HEK293 (cell line): ENCODE data around the gene RANBP10.
A peak's percentile ranks its signal among the peaks of the same experiment; 100 is the strongest.

Experiments
- CTCF ChIA-PET: fragments of 350-600 bp; formaldehyde crosslinking; extraction: SDS; loops from one replicate; lab custom pipeline; 2021; ENCODE audit warnings: antibody characterized with exemption; lab: Yijun Ruan, JAX
- POLR2A ChIA-PET: fragments of 300-600 bp; formaldehyde crosslinking; extraction: SDS; loops from one replicate; lab custom pipeline; 2020; ENCODE audit warnings: antibody characterized with exemption, inconsistent platforms; lab: Yijun Ruan, JAX
- H3K27ac ChIP-seq: fragments of 200-500 bp; sonication (Bioruptor generic); 2 replicates; pipeline ENCODE4 v1.5.1; 2014; ENCODE audit warnings: low read depth, low read length, control low read depth, inconsistent platforms; ENCODE audit errors: extremely low read depth
- H3K36me3 ChIP-seq, 2 experiments: fragments of 200-500 bp in 1 of 2; sonication (Bioruptor generic) in 1 of 2; 1 replicate in 1 of 2; 2 replicates in 1 of 2; pipeline ENCODE4 v1.5.1; 2014 to 2017; ENCODE audit warnings: inconsistent platforms in 2 of 2, low read length in 2 of 2; ENCODE audit not compliant: control insufficient read depth in 2 of 2, insufficient read depth in 1 of 2
- H3K4me1 ChIP-seq: fragments of 200-500 bp; sonication (Bioruptor generic); 2 replicates; pipeline ENCODE4 v1.5.1; 2014; ENCODE audit warnings: mild to moderate bottlenecking, low read length, inconsistent platforms; ENCODE audit not compliant: control insufficient read depth, insufficient read depth
- H3K4me3 ChIP-seq: 2 replicates; pipeline ENCODE4 v1.5.1; 2011; ENCODE audit warnings: low read depth, mild to moderate bottlenecking, control low read depth, low read length, moderate library complexity
- H3K9me3 ChIP-seq: fragments of 200-500 bp; sonication (Bioruptor generic); 2 replicates; pipeline ENCODE4 v1.5.1; 2014; ENCODE audit warnings: low read depth, low read length, inconsistent platforms; ENCODE audit not compliant: control insufficient read depth, insufficient read depth
- BCL6B ChIP-seq: fragments of 450-650 bp; formaldehyde crosslinking; IDR thresholded peaks from 2 replicates; pipeline ENCODE4 v1.5.1; 2017; ENCODE audit warnings: missing biosample characterization, missing genetic modification characterization
- CTCF ChIP-seq: fragments of 450-650 bp; formaldehyde crosslinking; IDR thresholded peaks from 2 replicates; pipeline ENCODE4 v1.5.1; 2016; ENCODE audit warnings: missing biosample characterization, missing genetic modification characterization
- KLF16 ChIP-seq: fragments of 450-650 bp; formaldehyde crosslinking; IDR thresholded peaks from 2 replicates; pipeline ENCODE4 v1.5.1; 2017; ENCODE audit warnings: missing biosample characterization, missing genetic modification characterization
- PRDM4 ChIP-seq: fragments of 450-650 bp; formaldehyde crosslinking; IDR thresholded peaks from 2 replicates; pipeline ENCODE4 v1.5.1; 2017; ENCODE audit warnings: missing biosample characterization, missing genetic modification characterization
- SCRT1 ChIP-seq: fragments of 450-650 bp; formaldehyde crosslinking; IDR thresholded peaks from 2 replicates; pipeline ENCODE4 v1.5.1; 2016; ENCODE audit warnings: missing biosample characterization, missing genetic modification characterization, borderline replicate concordance
- ZBTB20 ChIP-seq: fragments of 450-650 bp; formaldehyde crosslinking; IDR thresholded peaks from 2 replicates; pipeline ENCODE4 v1.5.1; 2016; ENCODE audit warnings: missing biosample characterization, missing genetic modification characterization
- ZBTB26 ChIP-seq: fragments of 450-650 bp; formaldehyde crosslinking; optimal IDR thresholded peaks from 2 replicates; pipeline ENCODE3; 2016; ENCODE audit warnings: missing biosample characterization, mild to moderate bottlenecking, missing genetic modification characterization
- ZEB2 ChIP-seq: fragments of 450-650 bp; formaldehyde crosslinking; IDR thresholded peaks from 2 replicates; pipeline ENCODE4 v1.5.1; 2016; ENCODE audit warnings: missing biosample characterization, missing genetic modification characterization
- ZFP37 ChIP-seq: fragments of 450-650 bp; formaldehyde crosslinking; IDR thresholded peaks from 2 replicates; pipeline ENCODE4 v1.5.1; 2016; ENCODE audit warnings: missing biosample characterization, missing genetic modification characterization
- ZNF10 ChIP-seq: fragments of 450-650 bp; formaldehyde crosslinking; IDR thresholded peaks from 2 replicates; pipeline ENCODE4 v1.5.1; 2017; ENCODE audit warnings: missing biosample characterization, missing genetic modification characterization
- ZNF138 ChIP-seq: fragments of 450-650 bp; formaldehyde crosslinking; IDR thresholded peaks from 2 replicates; pipeline ENCODE4 v1.5.1; 2016; ENCODE audit warnings: missing biosample characterization, missing genetic modification characterization, borderline replicate concordance
- ZNF19 ChIP-seq: fragments of 450-650 bp; formaldehyde crosslinking; IDR thresholded peaks from 2 replicates; pipeline ENCODE4; 2016; ENCODE audit warnings: missing biosample characterization, missing genetic modification characterization, low read depth
- ZNF239 ChIP-seq: fragments of 450-650 bp; formaldehyde crosslinking; IDR thresholded peaks from 2 replicates; pipeline ENCODE4 v1.5.1; 2016; ENCODE audit warnings: missing biosample characterization, missing genetic modification characterization
- ZNF362 ChIP-seq: fragments of 450-650 bp; formaldehyde crosslinking; IDR thresholded peaks from 2 replicates; pipeline ENCODE4 v1.5.1; 2016; ENCODE audit warnings: missing biosample characterization, missing genetic modification characterization
- ZNF449 ChIP-seq: fragments of 450-650 bp; formaldehyde crosslinking; IDR thresholded peaks from 2 replicates; pipeline ENCODE4 v1.5.1; 2017; ENCODE audit warnings: missing biosample characterization, mild to moderate bottlenecking, missing genetic modification characterization, moderate library complexity
- ZNF501 ChIP-seq: fragments of 450-650 bp; formaldehyde crosslinking; IDR thresholded peaks from 2 replicates; pipeline ENCODE4 v1.5.1; 2016; ENCODE audit warnings: missing biosample characterization, missing genetic modification characterization
- ZNF514 ChIP-seq: fragments of 450-650 bp; formaldehyde crosslinking; IDR thresholded peaks from 2 replicates; pipeline ENCODE4 v1.5.1; 2016; ENCODE audit warnings: missing biosample characterization, missing genetic modification characterization
- ZNF571 ChIP-seq: fragments of 450-650 bp; formaldehyde crosslinking; IDR thresholded peaks from 2 replicates; pipeline ENCODE4 v1.5.0; 2017; ENCODE audit warnings: missing biosample characterization, missing genetic modification characterization
- ZNF624 ChIP-seq: fragments of 450-650 bp; formaldehyde crosslinking; IDR thresholded peaks from 2 replicates; pipeline ENCODE4 v1.5.1; 2017; ENCODE audit warnings: missing biosample characterization, missing genetic modification characterization
- ZNF843 ChIP-seq: fragments of 450-650 bp; formaldehyde crosslinking; IDR thresholded peaks from 2 replicates; pipeline ENCODE4 v1.5.1; 2016; ENCODE audit warnings: missing biosample characterization, missing genetic modification characterization

The RANBP10 gene

GRCh38 chr16:67844497-67844896 is 38.1 kb upstream of the RANBP10 start (continued):
- TF ChIP-seq KLF16, result no peak

- Histone ChIP-seq H3K9me3 (no peaks in the 10 kb centered on the region), H3K36me3 (peaks cover 0 to 16% of the 10 kb centered on the region in 2 experiments; a peak in 1 of 3 replicates)
- TF ChIP-seq ZBTB20 (tag by site-specific recombination) (peak; percentile 15; the same call in 1 of the 2 replicates), ZNF624 (no peak)
- TF ChIP-seq, all 188 proteins: peak for 1
- Histone ChIP-seq H3K4me1 (peaks cover 16% of the 10 kb centered on the region), H3K27ac (peak overlapping the region; percentile 99), H3K4me3 (peak overlapping the region; percentile 92)
- POLR2A ChIA-PET, result interaction anchor here (1.4 to 4.3 kb wide), 2 partner anchors 10 to 30 kb away, joined by 3 to 38 read pairs; no protein-coding TSS in a partner anchor
- CTCF ChIA-PET, result interaction anchor here (0.7 to 2.9 kb wide), 3 partner anchors 27 to 322 kb away, joined by 3 to 13 read pairs (median 3); no protein-coding TSS in a partner anchor
Observed at GRCh38 chr16:67843343-67843765, 37.0 kb upstream of the RANBP10 start.

GRCh38 chr16:67842509-67843342 is 36.4 kb upstream of the RANBP10 start:
- Histone ChIP-seq H3K4me1 (peaks cover 16% of the 10 kb centered on the region), H3K36me3 (peaks cover 0 to 13% of the 10 kb centered on the region in 2 experiments; a peak in 1 of 3 replicates), H3K4me3 (peak overlapping the region; percentile 92), H3K27ac (peak overlapping the region; percentile 99), H3K9me3 (no peaks in the 10 kb centered on the region)
- POLR2A ChIA-PET, result interaction anchor here (1.4 to 4.3 kb wide), 2 partner anchors 9 to 31 kb away, joined by 3 to 38 read pairs; no protein-coding TSS in a partner anchor
- CTCF ChIA-PET, result interaction anchor here (0.7 to 2.9 kb wide), 3 partner anchors 26 to 321 kb away, joined by 3 to 13 read pairs (median 3); no protein-coding TSS in a partner anchor
- 0 out of 2 replicates have a peak, but pooled peaks have one; percentile 9 for TF ChIP-seq ZNF10 (tag by site-specific recombination)
- TF ChIP-seq BCL6B (tag by site-specific recombination), result 0 out of 2 replicates have a peak, but pooled peaks have one; percentile 9
- peak; percentile 69; the same call in 1 of the 2 replicates for TF ChIP-seq ZBTB20 (tag by site-specific recombination)
- TF ChIP-seq ZNF843 (tag by site-specific recombination), result no peak
- TF ChIP-seq ZNF138 (tag by site-specific recombination), result no peak
- TF ChIP-seq ZNF449 (tag by site-specific recombination), result no peak
- TF ChIP-seq ZNF362 (tag by site-specific recombination), result no peak
- TF ChIP-seq ZNF239 (tag by site-specific recombination), result no peak
- TF ChIP-seq ZNF624, result no peak
- TF ChIP-seq ZEB2, result no peak; the same call in 1 of the 2 replicates
- TF ChIP-seq ZBTB26 (tag by site-specific recombination), result peak; percentile 85
- no peak for TF ChIP-seq ZNF514 (tag by site-specific recombination)
- peak; percentile 74 for TF ChIP-seq CTCF (tag by site-specific recombination)
- TF ChIP-seq ZFP37, result no peak
- TF ChIP-seq ZNF501, result 0 out of 2 replicates have a peak, but pooled peaks have one; percentile 41
- TF ChIP-seq SCRT1 (tag by site-specific recombination), result peak; percentile 58; the same call in 1 of the 2 replicates
- TF ChIP-seq ZNF571 (tag by site-specific recombination), result no peak
- TF ChIP-seq PRDM4 (tag by site-specific recombination), result no peak; the same call in none of the 2 replicates
- TF ChIP-seq ZNF19 (tag by site-specific recombination), result no peak
